ENCODE measurements around the gene HUS1B. TPM values are rescaled to one million over a fixed set of nuclear protein-coding genes. Genes with fewer than 3 reads are reported as not detected.

The HUS1B gene
- total RNA-seq, 1 experiment from 2014 or later: 3.1 TPM

DNA sequence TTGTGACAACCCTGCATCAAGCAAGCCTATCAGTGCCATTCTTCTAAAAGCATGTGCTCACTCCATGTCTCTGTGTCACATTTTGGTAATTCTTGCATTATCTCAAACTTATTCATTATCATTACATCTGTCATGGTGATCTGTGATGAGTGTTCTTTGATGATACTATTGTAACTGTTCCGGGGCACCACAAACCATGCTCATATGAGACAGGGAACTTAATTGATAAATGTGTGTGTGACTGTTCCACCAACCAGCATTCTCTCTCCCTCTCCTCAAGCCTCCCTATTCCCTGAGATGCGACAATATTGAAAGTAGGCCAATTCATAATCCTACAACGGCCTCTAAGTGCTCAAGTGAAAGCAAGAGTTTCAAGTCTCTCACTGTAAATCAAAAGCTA is 4.0 kb downstream of the HUS1B start:
- H3K9ac ChIP-seq (ENCODE audit: low read length): no peak overlapping the region
- no peaks in the 10 kb centered on the region for H3K4me1 ChIP-seq (ENCODE audit: insufficient read depth, low read length)
- no peaks in the 10 kb centered on the region for H3K27me3 ChIP-seq (ENCODE audit: low read length)
- H2AFZ ChIP-seq (ENCODE audit: low read length): no peak overlapping the region
- 0 out of 2 replicates have a peak, but pooled peaks cover 3% of the 10 kb centered on the region for H3K36me3 ChIP-seq (ENCODE audit: low read depth, low read length)
- no peak for DNase-seq
- ChIA-PET CTCF (no interaction called here), POLR2A (ENCODE audit: unreplicated experiment) (interaction anchor here (0.5 kb wide), 1 partner anchor 53 kb away, joined by 3 read pairs; no protein-coding TSS in a partner anchor)
- H3K9me3 ChIP-seq (ENCODE audit: low read length): no peaks in the 10 kb centered on the region
- no peak for TF ChIP-seq EZH2phosphoT487 (IDR thresholded peaks at IDR 0.05; ENCODE audit: borderline replicate concordance, low read length)
- TF ChIP-seq, protein P1, sequence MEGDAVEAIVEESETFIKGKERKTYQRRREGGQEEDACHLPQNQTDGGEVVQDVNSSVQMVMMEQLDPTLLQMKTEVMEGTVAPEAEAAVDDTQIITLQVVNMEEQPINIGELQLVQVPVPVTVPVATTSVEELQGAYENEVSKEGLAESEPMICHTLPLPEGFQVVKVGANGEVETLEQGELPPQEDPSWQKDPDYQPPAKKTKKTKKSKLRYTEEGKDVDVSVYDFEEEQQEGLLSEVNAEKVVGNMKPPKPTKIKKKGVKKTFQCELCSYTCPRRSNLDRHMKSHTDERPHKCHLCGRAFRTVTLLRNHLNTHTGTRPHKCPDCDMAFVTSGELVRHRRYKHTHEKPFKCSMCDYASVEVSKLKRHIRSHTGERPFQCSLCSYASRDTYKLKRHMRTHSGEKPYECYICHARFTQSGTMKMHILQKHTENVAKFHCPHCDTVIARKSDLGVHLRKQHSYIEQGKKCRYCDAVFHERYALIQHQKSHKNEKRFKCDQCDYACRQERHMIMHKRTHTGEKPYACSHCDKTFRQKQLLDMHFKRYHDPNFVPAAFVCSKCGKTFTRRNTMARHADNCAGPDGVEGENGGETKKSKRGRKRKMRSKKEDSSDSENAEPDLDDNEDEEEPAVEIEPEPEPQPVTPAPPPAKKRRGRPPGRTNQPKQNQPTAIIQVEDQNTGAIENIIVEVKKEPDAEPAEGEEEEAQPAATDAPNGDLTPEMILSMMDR (conservative IDR thresholded peaks at IDR 0.05; ENCODE audit: low read depth, low read length): no peak
- H3K4me3 ChIP-seq (ENCODE audit: low read length): no peak overlapping the region
- peaks cover 9% of the 10 kb centered on the region for H3K79me2 ChIP-seq (ENCODE audit: low read length)
- no peak for ATAC-seq
- intact Hi-C loops (cut with micrococcal nuclease): no loop called here
- H3K9me2 ChIP-seq (replicated peaks; ENCODE audit: low read length): no peaks in the 10 kb centered on the region
- H3F3A ChIP-seq (ENCODE audit: low read length, unreplicated experiment): no peaks in the 10 kb centered on the region
- H4K20me1 ChIP-seq (ENCODE audit: low read length): no peaks in the 10 kb centered on the region
- no peak overlapping the region for H3K27ac ChIP-seq (ENCODE audit: low read length)
- H3K4me2 ChIP-seq (ENCODE audit: low read length): no peak overlapping the region
- BruUV-seq (replicated peaks): no TSS peak

DNA sequence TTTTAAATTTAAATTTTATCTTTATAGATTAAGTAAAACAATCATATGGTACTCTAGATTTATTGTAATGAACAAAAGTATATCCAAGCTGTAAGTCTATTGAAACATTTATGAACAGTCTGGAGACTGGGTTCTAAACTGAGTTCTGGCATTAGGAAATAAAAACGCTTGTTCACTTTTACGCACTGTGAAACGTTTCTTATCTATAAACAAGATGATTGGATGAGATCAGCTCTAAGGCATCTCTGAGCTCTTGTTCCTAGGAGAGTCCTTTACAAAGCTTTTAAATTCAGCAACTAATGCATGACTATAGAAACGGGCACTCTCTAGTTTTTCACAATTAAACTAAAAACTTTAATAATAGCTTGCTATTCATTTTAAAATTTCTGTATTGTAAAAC is 6.8 kb downstream of the HUS1B start:
- no peak for ATAC-seq
- no peak overlapping the region for H3K4me2 ChIP-seq (ENCODE audit: low read length)
- H3K9ac ChIP-seq (ENCODE audit: low read length): no peak overlapping the region
- ChIA-PET POLR2A (ENCODE audit: unreplicated experiment) (no interaction called here), CTCF (no interaction called here)
- no peak overlapping the region for H3K4me3 ChIP-seq (ENCODE audit: low read length)
- TF ChIP-seq EZH2 (IDR thresholded peaks at IDR 0.05; ENCODE audit: low read length, unreplicated experiment) (no peak), EZH2phosphoT487 (IDR thresholded peaks at IDR 0.05; ENCODE audit: borderline replicate concordance, low read length) (no peak)
- TF ChIP-seq, protein P1 (conservative IDR thresholded peaks at IDR 0.05; ENCODE audit: low read depth, low read length): no peak
- H3K79me2 ChIP-seq (ENCODE audit: low read length): no peaks in the 10 kb centered on the region; the same call in 1 of the 2 replicates
- H3K36me3 ChIP-seq (ENCODE audit: low read depth, low read length): no peaks in the 10 kb centered on the region
- H3K27ac ChIP-seq (ENCODE audit: low read length): no peak overlapping the region
- no peaks in the 10 kb centered on the region for H4K20me1 ChIP-seq (ENCODE audit: low read length)
- intact Hi-C loops (cut with micrococcal nuclease): no loop called here
- BruUV-seq (replicated peaks): no TSS peak
- H3K27me3 ChIP-seq (ENCODE audit: low read length): no peaks in the 10 kb centered on the region
- no peak for DNase-seq
- H3K4me1 ChIP-seq (ENCODE audit: insufficient read depth, low read length): no peaks in the 10 kb centered on the region
- H3F3A ChIP-seq (ENCODE audit: low read length, unreplicated experiment): no peaks in the 10 kb centered on the region
- no peaks in the 10 kb centered on the region for H3K9me3 ChIP-seq (ENCODE audit: low read length)
- H3K9me2 ChIP-seq (replicated peaks; ENCODE audit: low read length): no peaks in the 10 kb centered on the region
- no peak overlapping the region for H2AFZ ChIP-seq (ENCODE audit: low read length)

GRCh38 chr6:642805-643204 is 14.1 kb downstream of the HUS1B start:
- no peaks in the 10 kb centered on the region for H3K9me2 ChIP-seq (replicated peaks; ENCODE audit: low read length)
- H3F3A ChIP-seq (ENCODE audit: low read length, unreplicated experiment): no peaks in the 10 kb centered on the region
- BruUV-seq (replicated peaks): no TSS peak
- TF ChIP-seq, protein P1 (conservative IDR thresholded peaks at IDR 0.05; ENCODE audit: low read depth, low read length): no peak
- TF ChIP-seq EZH2 (IDR thresholded peaks at IDR 0.05; ENCODE audit: low read length, unreplicated experiment): no peak
- TF ChIP-seq EZH2phosphoT487 (IDR thresholded peaks at IDR 0.05; ENCODE audit: borderline replicate concordance, low read length): no peak
- H3K4me1 ChIP-seq (ENCODE audit: insufficient read depth, low read length): no peaks in the 10 kb centered on the region
- ChIA-PET CTCF (no interaction called here), POLR2A (ENCODE audit: unreplicated experiment) (no interaction called here)
- H3K36me3 ChIP-seq (ENCODE audit: low read depth, low read length): no peaks in the 10 kb centered on the region
- H3K79me2 ChIP-seq (ENCODE audit: low read length): peaks cover 11% of the 10 kb centered on the region
- 0 out of 2 replicates have a peak, but pooled peaks cover 4% of the 10 kb centered on the region for H4K20me1 ChIP-seq (ENCODE audit: low read length)
- intact Hi-C loops (cut with micrococcal nuclease): no loop called here
- no peak overlapping the region for H3K4me3 ChIP-seq (ENCODE audit: low read length)
- no peaks in the 10 kb centered on the region for H3K27me3 ChIP-seq (ENCODE audit: low read length)
- no peak overlapping the region for H3K9ac ChIP-seq (ENCODE audit: low read length)
- DNase-seq (no peak), ATAC-seq (no peak)
- H3K4me2 ChIP-seq (ENCODE audit: low read length): no peak overlapping the region
- H2AFZ ChIP-seq (ENCODE audit: low read length): no peak overlapping the region
- H3K9me3 ChIP-seq (ENCODE audit: low read length): no peaks in the 10 kb centered on the region
- no peak overlapping the region for H3K27ac ChIP-seq (ENCODE audit: low read length)

All from PC-3 (cell line).